AG04450 (cell line): ENCODE results near the gene RNFT2. TPM values are rescaled to one million over a fixed set of nuclear protein-coding genes. Genes with fewer than 3 reads are reported as not detected.

ENCODE experiments used
- CTCF ChIA-PET: fragments of 300-600, 350-600 bp; formaldehyde crosslinking; extraction: SDS; loops from one replicate; lab custom pipeline; 2022; ENCODE audit warnings: antibody characterized with exemption, inconsistent platforms; lab: Charles Lee
- POLR2A ChIA-PET: fragments of 350-600 bp; formaldehyde crosslinking; extraction: SDS; loops from one replicate; lab custom pipeline; 2021; ENCODE audit warnings: antibody characterized with exemption, inconsistent platforms; lab: Yijun Ruan, JAX
- DNase-seq: peaks from one replicate; pipeline ENCODE4 v3.0.0-alpha.2; 2011; ENCODE audit warnings: low read depth, low spot score
- H3K27ac ChIP-seq: one replicate; pipeline ENCODE4 v1.5.1; 2012; ENCODE audit warnings: low read depth, low read length, control low read depth
- H3K27me3 ChIP-seq: one replicate; pipeline ENCODE4 v1.6.0; 2012; ENCODE audit warnings: low read length; ENCODE audit not compliant: control insufficient read depth, insufficient read depth
- H3K4me3 ChIP-seq: 2 replicates; pipeline ENCODE4 v1.5.1; 2011; ENCODE audit warnings: mild to moderate bottlenecking, low read depth, low read length, control low read depth
- H3K9me3 ChIP-seq: 2 replicates; pipeline ENCODE4 v1.5.1; 2012; ENCODE audit warnings: low read length; ENCODE audit not compliant: control insufficient read depth, insufficient read depth
- CTCF ChIP-seq: IDR thresholded peaks from 2 replicates; pipeline ENCODE4 v1.5.1; 2011; ENCODE audit warnings: low read depth, low read length, control low read depth, inconsistent platforms
- polyA plus RNA-seq: library from polyadenylated mRNA; depleted of rRNA; stranded (reverse); fragments of >200 nt; gene quantifications from 2 replicates; pipeline ENCODE4 v1.2.3, GENCODE V29; 2011

The RNFT2 gene
- polyA plus RNA-seq, 1 experiment = 2.3 TPM

- ChIA-PET POLR2A (no interaction called here), CTCF (interaction anchor here (0.9 to 2.0 kb wide), 2 partner anchors 9 to 10 kb away, joined by 3 to 7 read pairs; no protein-coding TSS in a partner anchor)
- Histone ChIP-seq H3K9me3 (no peaks in the 10 kb centered on the region), H3K27ac (no peak overlapping the region), H3K4me3 (no peak overlapping the region), H3K27me3 (no peaks in the 10 kb centered on the region)
- no peak; the same call in 1 of the 2 replicates for TF ChIP-seq CTCF
- DNase-seq = no peak
Observed at GRCh38 chr12:116713527-116713926, 24.6 kb upstream of the RNFT2 start.

GRCh38 chr12:116714175-116714574, 23.9 kb upstream of the RNFT2 start:
- no peak overlapping the region for H3K4me3 ChIP-seq
- ChIA-PET POLR2A (no interaction called here), CTCF (interaction anchor here (0.9 to 2.0 kb wide), 2 partner anchors 8 to 10 kb away, joined by 3 to 7 read pairs; no protein-coding TSS in a partner anchor)
- no peaks in the 10 kb centered on the region for H3K27me3 ChIP-seq
- no peak for TF ChIP-seq CTCF
- no peak overlapping the region for H3K27ac ChIP-seq
- no peak for DNase-seq
- H3K9me3 ChIP-seq = no peaks in the 10 kb centered on the region

GRCh38 chr12:116717466-116718437, 20.4 kb upstream of the RNFT2 start:
- CTCF ChIA-PET = interaction anchor here (1.0 to 1.5 kb wide), 4 partner anchors 8 to 165 kb away, joined by 3 to 6 read pairs (median 4); no protein-coding TSS in a partner anchor

GRCh38 chr12:116718655-116719454, 19.3 kb upstream of the RNFT2 start:
- POLR2A ChIA-PET = no interaction called here
- Histone ChIP-seq H3K4me3 (no peak overlapping the region), H3K27me3 (no peaks in the 10 kb centered on the region), H3K9me3 (no peaks in the 10 kb centered on the region), H3K27ac (no peak overlapping the region)
- no peak for DNase-seq
- TF ChIP-seq CTCF = no peak
- CTCF ChIA-PET = interaction anchor here (1.0 to 1.5 kb wide), 4 partner anchors 9 to 164 kb away, joined by 3 to 6 read pairs (median 4); no protein-coding TSS in a partner anchor

More at GRCh38 chr12:116717466-116718437, 20.4 kb upstream of the RNFT2 start:
- no peaks in the 10 kb centered on the region for H3K27me3 ChIP-seq
- no peak for TF ChIP-seq CTCF
- no peaks in the 10 kb centered on the region for H3K9me3 ChIP-seq
- DNase-seq = no peak
- no peak overlapping the region for H3K4me3 ChIP-seq
- H3K27ac ChIP-seq = no peak overlapping the region
- POLR2A ChIA-PET = no interaction called here
